ENCODE measurements around the gene KCTD2.

KCTD2 gene

GRCh38 chr17:75099881-75100595, 53.0 kb downstream of the KCTD2 start:
- no peak overlapping the region for H3K4me3 ChIP-seq (ENCODE audit: low read depth, low read length)
- in situ Hi-C loops (cut with HindIII; ENCODE audit: low sequenced_read_pairs), result no loop called here
- TF ChIP-seq, protein P1, sequence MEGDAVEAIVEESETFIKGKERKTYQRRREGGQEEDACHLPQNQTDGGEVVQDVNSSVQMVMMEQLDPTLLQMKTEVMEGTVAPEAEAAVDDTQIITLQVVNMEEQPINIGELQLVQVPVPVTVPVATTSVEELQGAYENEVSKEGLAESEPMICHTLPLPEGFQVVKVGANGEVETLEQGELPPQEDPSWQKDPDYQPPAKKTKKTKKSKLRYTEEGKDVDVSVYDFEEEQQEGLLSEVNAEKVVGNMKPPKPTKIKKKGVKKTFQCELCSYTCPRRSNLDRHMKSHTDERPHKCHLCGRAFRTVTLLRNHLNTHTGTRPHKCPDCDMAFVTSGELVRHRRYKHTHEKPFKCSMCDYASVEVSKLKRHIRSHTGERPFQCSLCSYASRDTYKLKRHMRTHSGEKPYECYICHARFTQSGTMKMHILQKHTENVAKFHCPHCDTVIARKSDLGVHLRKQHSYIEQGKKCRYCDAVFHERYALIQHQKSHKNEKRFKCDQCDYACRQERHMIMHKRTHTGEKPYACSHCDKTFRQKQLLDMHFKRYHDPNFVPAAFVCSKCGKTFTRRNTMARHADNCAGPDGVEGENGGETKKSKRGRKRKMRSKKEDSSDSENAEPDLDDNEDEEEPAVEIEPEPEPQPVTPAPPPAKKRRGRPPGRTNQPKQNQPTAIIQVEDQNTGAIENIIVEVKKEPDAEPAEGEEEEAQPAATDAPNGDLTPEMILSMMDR (IDR thresholded peaks at IDR 0.05; ENCODE audit: low read depth, low read length), result no peak
- DNase-seq (ENCODE audit: low read depth, low spot score), result no peak

GRCh38 chr17:75102385-75102821, 55.4 kb downstream of the KCTD2 start:
- TF ChIP-seq, protein P1 (IDR thresholded peaks at IDR 0.05; ENCODE audit: low read depth, low read length), result no peak
- H3K4me3 ChIP-seq (ENCODE audit: low read depth, low read length), result no peak overlapping the region
- in situ Hi-C loops (cut with HindIII; ENCODE audit: low sequenced_read_pairs), result no loop called here
- DNase-seq (ENCODE audit: low read depth, low spot score), result no peak

GRCh38 chr17:75103601-75104554, 56.9 kb downstream of the KCTD2 start:
- DNase-seq (ENCODE audit: low read depth, low spot score), result no peak
- TF ChIP-seq, protein P1 (IDR thresholded peaks at IDR 0.05; ENCODE audit: low read depth, low read length), result no peak
- in situ Hi-C loops (cut with HindIII; ENCODE audit: low sequenced_read_pairs), result no loop called here
- no peak overlapping the region for H3K4me3 ChIP-seq (ENCODE audit: low read depth, low read length)

GRCh38 chr17:75105126-75106080, 58.4 kb downstream of the KCTD2 start:
- in situ Hi-C loops (cut with HindIII; ENCODE audit: low sequenced_read_pairs), result no loop called here
- peak; percentile 68 for DNase-seq (ENCODE audit: low read depth, low spot score)
- TF ChIP-seq, protein P1 (IDR thresholded peaks at IDR 0.05; ENCODE audit: low read depth, low read length), result peak; percentile 90
- H3K4me3 ChIP-seq (ENCODE audit: low read depth, low read length), result no peak overlapping the region

DNA sequence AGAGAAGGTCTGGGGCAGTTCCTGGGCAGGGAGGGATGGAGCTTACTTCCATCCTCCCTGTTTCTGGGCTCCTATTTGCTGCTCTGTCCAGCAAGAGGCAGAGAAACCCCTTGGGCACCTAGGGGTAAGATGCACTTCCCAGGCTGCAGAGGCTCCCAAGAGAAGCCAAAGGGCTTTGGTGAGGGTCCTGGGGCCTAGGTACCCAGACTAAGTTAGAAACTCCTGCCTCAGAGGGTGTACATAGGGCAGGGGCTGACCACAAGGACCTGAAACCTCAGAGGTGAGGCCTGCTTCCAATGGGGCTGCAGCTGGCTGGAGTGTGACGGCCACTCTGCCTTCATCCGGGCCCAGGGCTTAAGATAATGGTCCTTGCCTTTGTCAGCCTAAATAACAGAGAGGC, 61.2 kb downstream of the KCTD2 start:
- in situ Hi-C loops (cut with HindIII; ENCODE audit: low sequenced_read_pairs), result no loop called here
- H3K4me3 ChIP-seq (ENCODE audit: low read depth, low read length), result no peak overlapping the region
- TF ChIP-seq, protein P1 (IDR thresholded peaks at IDR 0.05; ENCODE audit: low read depth, low read length), result no peak
- no peak for DNase-seq (ENCODE audit: low read depth, low spot score)

DNA sequence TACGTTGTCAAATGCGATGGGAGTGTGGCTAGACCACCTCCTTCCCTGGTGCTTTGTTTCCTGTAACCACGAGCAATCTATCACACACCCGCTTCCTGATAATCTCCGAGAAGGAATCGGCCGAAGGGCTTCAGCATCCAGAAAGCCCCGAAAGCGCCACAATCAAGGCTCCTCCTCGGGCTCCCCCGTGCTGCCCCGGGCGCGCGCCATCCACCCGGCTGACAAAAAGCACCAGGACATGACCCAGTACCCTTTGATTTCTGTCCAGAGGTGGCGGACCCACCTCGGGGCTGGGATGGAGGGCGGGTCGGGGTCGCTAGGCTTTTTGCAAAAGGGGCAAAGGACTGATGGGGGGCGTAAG, 62.0 kb downstream of the KCTD2 start:
- no peak for DNase-seq (ENCODE audit: low read depth, low spot score)
- peak overlapping the region; percentile 87 for H3K4me3 ChIP-seq (ENCODE audit: low read depth, low read length)
- in situ Hi-C loops (cut with HindIII; ENCODE audit: low sequenced_read_pairs), result no loop called here
- TF ChIP-seq, protein P1 (IDR thresholded peaks at IDR 0.05; ENCODE audit: low read depth, low read length), result no peak

Measured in astrocyte of the spinal cord (primary cell).